GM10266 (cell line): Measurements from ENCODE around the gene C12orf57.

Source experiments
- DNase-seq: peaks from one replicate; pipeline ENCODE4 v3.0.0; 2012; ENCODE audit errors: extremely low spot score
- CTCF ChIP-seq: IDR thresholded peaks from 2 replicates; pipeline ENCODE4 v1.5.1; 2012; ENCODE audit warnings: mild to moderate bottlenecking, low read depth; ENCODE audit not compliant: control insufficient read depth, insufficient read depth; ENCODE audit errors: missing control alignments

The C12orf57 gene

GRCh38 chr12:6914947-6915788 is 28.7 kb upstream of the C12orf57 start:
- DNase-seq = peak; percentile 78
- no peak for TF ChIP-seq CTCF

GRCh38 chr12:6915789-6916285 is 28.0 kb upstream of the C12orf57 start:
- no peak for TF ChIP-seq CTCF
- no peak for DNase-seq

- TF ChIP-seq CTCF = no peak
- no peak for DNase-seq
These were observed 27.2 kb upstream of the C12orf57 start for GRCh38 chr12:6916426-6917200.

- no peak for DNase-seq
- no peak for TF ChIP-seq CTCF
These were observed 26.2 kb upstream of the C12orf57 start for GRCh38 chr12:6917491-6918231.

GRCh38 chr12:6919588-6919987 is 24.2 kb upstream of the C12orf57 start:
- DNase-seq = no peak
- peak; percentile 17 for TF ChIP-seq CTCF

GRCh38 chr12:6921539-6921938 is 22.3 kb upstream of the C12orf57 start:
- no peak for DNase-seq
- no peak for TF ChIP-seq CTCF
